AG09309 (cell line): ENCODE measurements around the gene GAPDHS.

Source experiments
- DNase-seq: peaks from one replicate; pipeline ENCODE4 v3.0.0-alpha.2; 2010; ENCODE audit warnings: low read depth
- H3K4me3 ChIP-seq: 2 replicates; pipeline ENCODE4 v1.5.1; 2011; ENCODE audit warnings: mild to moderate bottlenecking, low read depth, low read length, moderate library complexity; ENCODE audit not compliant: control insufficient read depth
- CTCF ChIP-seq: IDR thresholded peaks from 2 replicates; pipeline ENCODE4 v1.5.1; 2011; ENCODE audit warnings: mild to moderate bottlenecking, low read depth, low read length, inconsistent platforms; ENCODE audit not compliant: insufficient read depth, control insufficient read depth; ENCODE audit errors: missing control alignments

Gene GAPDHS

DNA sequence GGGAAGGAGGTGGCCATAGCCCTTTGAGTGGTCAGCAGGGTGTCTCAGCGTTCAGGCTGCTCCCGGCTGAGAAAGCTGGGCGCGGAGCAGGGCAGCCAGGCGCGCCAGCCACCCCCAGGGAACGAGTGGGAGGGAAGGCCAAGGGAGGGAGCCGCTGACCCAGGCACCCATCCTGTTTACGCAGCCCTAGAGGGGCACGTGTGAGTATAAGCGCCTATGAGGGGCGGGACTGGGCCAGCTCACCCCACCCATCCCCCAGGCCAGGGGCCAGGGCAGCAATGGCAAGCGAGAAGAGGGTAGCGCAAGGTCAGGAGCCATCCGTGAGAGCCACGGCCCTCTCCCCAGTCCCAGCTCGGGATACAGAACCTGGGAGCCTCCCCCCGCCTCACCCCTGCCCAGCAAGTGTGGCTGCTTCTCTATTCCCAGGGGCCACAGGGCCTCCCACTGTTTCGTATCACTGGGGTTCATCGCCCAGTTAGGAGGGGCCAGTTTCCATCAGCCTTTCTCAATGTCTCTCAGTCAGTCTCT, 18.9 kb upstream of the GAPDHS start:
- no peak for DNase-seq
- TF ChIP-seq CTCF, result no peak
- no peak overlapping the region for H3K4me3 ChIP-seq

DNA sequence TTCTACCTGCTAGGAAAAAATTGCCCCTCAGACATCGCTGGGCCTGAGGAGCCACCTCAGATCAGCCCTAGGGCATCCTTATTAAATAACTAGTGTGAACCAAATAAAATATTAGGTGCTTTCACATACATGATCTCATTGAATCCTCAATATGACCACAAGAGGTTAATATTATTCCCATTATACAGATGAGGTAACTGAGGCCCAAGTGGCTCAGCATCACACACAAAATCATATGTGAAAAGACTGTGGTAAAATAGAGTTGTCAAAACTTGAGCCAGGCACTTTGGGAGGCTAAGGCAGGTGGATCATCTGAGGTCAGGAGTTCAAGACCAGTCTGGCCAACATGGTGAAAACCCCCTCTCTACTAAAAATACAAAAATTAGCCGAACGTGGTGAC, 16.9 kb upstream of the GAPDHS start:
- TF ChIP-seq CTCF, result no peak

GRCh38 chr19:35517342-35517741, 15.9 kb upstream of the GAPDHS start:
- TF ChIP-seq CTCF, result no peak
- no peak for DNase-seq
- H3K4me3 ChIP-seq, result no peak overlapping the region

More for the DNA sequence above, 16.9 kb upstream of the GAPDHS start:
- no peak for DNase-seq
- H3K4me3 ChIP-seq, result no peak overlapping the region

DNA sequence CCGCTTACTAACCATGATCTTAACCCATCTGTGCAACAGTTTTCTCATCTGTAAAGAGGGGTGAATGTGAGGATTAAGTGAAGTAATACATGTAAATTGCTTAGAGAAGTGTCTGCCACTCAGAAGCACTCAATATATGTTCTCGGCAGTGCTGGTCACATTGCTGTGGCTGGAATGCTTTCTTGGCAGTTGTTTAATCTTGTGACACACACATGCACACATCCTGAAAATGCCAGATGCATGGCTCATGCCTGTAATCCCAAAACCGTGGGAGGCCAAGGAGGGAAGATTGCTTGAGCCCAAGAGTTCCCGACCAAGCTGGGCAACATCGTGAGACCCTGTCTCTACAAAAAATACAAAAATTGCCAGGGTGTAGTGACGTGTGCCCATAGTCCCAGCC, 14.9 kb upstream of the GAPDHS start:
- no peak overlapping the region for H3K4me3 ChIP-seq
- peak; percentile 84 for DNase-seq
- no peak for TF ChIP-seq CTCF

DNA sequence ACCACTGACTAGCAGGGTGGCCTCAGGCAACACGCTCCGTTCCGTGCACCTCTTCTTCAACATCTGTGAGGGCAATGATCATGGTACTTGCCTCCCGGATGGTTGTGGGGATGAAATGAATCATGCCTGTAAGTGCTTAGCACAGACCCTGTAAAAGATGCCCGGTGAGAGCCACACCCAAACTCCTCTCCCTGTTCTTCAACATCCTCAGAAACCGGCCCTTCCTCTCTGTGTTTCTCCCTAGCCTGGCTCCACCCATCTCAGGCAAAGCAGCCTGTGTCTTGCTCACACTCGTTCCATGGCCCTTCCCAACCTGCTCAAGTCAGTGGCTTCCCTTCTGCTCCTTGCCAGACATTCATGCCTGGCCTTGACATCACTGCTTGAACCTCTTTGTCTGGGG, 14.0 kb upstream of the GAPDHS start:
- peak; percentile 28 for DNase-seq
- H3K4me3 ChIP-seq, result no peak overlapping the region
- TF ChIP-seq CTCF, result no peak

- no peak for DNase-seq
- TF ChIP-seq CTCF, result no peak
- no peak overlapping the region for H3K4me3 ChIP-seq
These were observed 12.0 kb upstream of the GAPDHS start for GRCh38 chr19:35521124-35521743.
